GM23338 (cell line): ENCODE results near the gene KIF4B. TPM values are rescaled to one million over a fixed set of nuclear protein-coding genes. Genes with fewer than 3 reads are reported as not detected.

ENCODE experiments used
- ATAC-seq: fragments of 200-7000 bp; cut with Tn5 transposase; 3 replicates; pipeline ENCODE4 v1.9.1; 2020
- DNase-seq: peaks from one replicate; pipeline ENCODE4 v3.0.0-alpha.2; 2015; ENCODE audit warnings: low spot score
- H2AFZ ChIP-seq: fragments of 200-600 bp; sonication (generic); 2 replicates; pipeline ENCODE4 v1.8.0; 2016; ENCODE audit warnings: antibody characterized with exemption, mild to moderate bottlenecking, moderate library complexity
- H3F3A ChIP-seq: fragments of 200-600 bp; sonication (generic); replicated peaks from 2 replicates; pipeline ENCODE4 v1.8.0; 2017; ENCODE audit warnings: antibody characterized with exemption, mixed run types, low read depth
- H3K27ac ChIP-seq: fragments of 200-600 bp; sonication (generic); 2 replicates; pipeline ENCODE4 v1.6.1; 2016; ENCODE audit warnings: low read depth
- H3K27me3 ChIP-seq: fragments of 200-600 bp; sonication (generic); 2 replicates; pipeline ENCODE4 v1.8.0; 2016; ENCODE audit warnings: mild to moderate bottlenecking, mixed run types, moderate library complexity; ENCODE audit not compliant: insufficient read depth
- H3K36me3 ChIP-seq: fragments of 200-600 bp; sonication (generic); 2 replicates; pipeline ENCODE4 v1.8.0; 2016; ENCODE audit warnings: mild to moderate bottlenecking; ENCODE audit not compliant: insufficient read depth
- H3K4me1 ChIP-seq: fragments of 200-600 bp; sonication (generic); 2 replicates; pipeline ENCODE4 v1.8.0; 2016; ENCODE audit warnings: mild to moderate bottlenecking, moderate library complexity; ENCODE audit not compliant: insufficient read depth
- H3K4me2 ChIP-seq: fragments of 200-600 bp; sonication (generic); 2 replicates; pipeline ENCODE4 v1.7.1; 2017; ENCODE audit warnings: mixed run types
- H3K4me3 ChIP-seq: fragments of 200-600 bp; sonication (generic); 2 replicates; pipeline ENCODE4 v1.6.1; 2016; ENCODE audit warnings: mixed run types
- H3K79me2 ChIP-seq: fragments of 200-600 bp; sonication (generic); replicated peaks from 2 replicates; pipeline ENCODE4 v1.8.0; 2017; ENCODE audit warnings: mild to moderate bottlenecking; ENCODE audit not compliant: insufficient read depth
- H3K9me2 ChIP-seq: fragments of 200-600 bp; sonication (generic); 2 replicates; pipeline ENCODE4 v1.8.0; 2017; ENCODE audit not compliant: insufficient read depth
- H4K20me1 ChIP-seq: fragments of 200-600 bp; sonication (generic); replicated peaks from 2 replicates; pipeline ENCODE4 v1.8.0; 2017; ENCODE audit warnings: mild to moderate bottlenecking; ENCODE audit not compliant: insufficient read depth
- H3K27ac Mint-ChIP-seq: 2 replicates; pipeline ENCODE4 v1.8.0; 2020; ENCODE audit warnings: inconsistent platforms, mild to moderate bottlenecking, moderate library complexity, mixed read lengths
- H3K27me3 Mint-ChIP-seq: 3 replicates; pipeline ENCODE4 v1.8.0; 2022; ENCODE audit warnings: low read depth, mild to moderate bottlenecking, moderate library complexity, mixed read lengths, inconsistent platforms; ENCODE audit not compliant: insufficient read depth, poor library complexity
- H3K36me3 Mint-ChIP-seq: 3 replicates; pipeline ENCODE4 v1.8.0; 2021; ENCODE audit warnings: low read depth, mild to moderate bottlenecking, inconsistent platforms, moderate library complexity, mixed read lengths
- H3K4me1 Mint-ChIP-seq: 3 replicates; pipeline ENCODE4 v1.8.0; 2020; ENCODE audit warnings: mild to moderate bottlenecking, inconsistent platforms, mixed read lengths
- H3K4me3 Mint-ChIP-seq: 3 replicates; pipeline ENCODE4 v1.8.0; 2021; ENCODE audit warnings: moderate library complexity, mild to moderate bottlenecking, inconsistent platforms, mixed read lengths
- H3K9me3 Mint-ChIP-seq: 3 replicates; pipeline ENCODE4 v1.8.0; 2020; ENCODE audit warnings: moderate library complexity, mild to moderate bottlenecking, inconsistent platforms, mixed read lengths
- NANOG ChIP-seq: IDR thresholded peaks from 2 replicates; pipeline ENCODE4 v1.6.1; 2016; ENCODE audit warnings: antibody characterized with exemption, borderline replicate concordance
- STAT1 ChIP-seq: IDR thresholded peaks from one replicate; pipeline ENCODE4 v1.6.1; 2016; ENCODE audit warnings: antibody characterized with exemption; ENCODE audit not compliant: unreplicated experiment
- polyA plus RNA-seq: library from polyadenylated mRNA; unstranded; fragments of >200 nt; fragmentation: Nextera tagmentation; extraction: Ambion mirVana; gene quantifications from 2 replicates; pipeline ENCODE4 v1.2.1, GENCODE V29; 2016
- total RNA-seq: library from RNA; depleted of rRNA; stranded (reverse); fragments of >200 nt; shearing (Covaris generic); gene quantifications from 2 replicates; pipeline ENCODE4 v1.2.3, GENCODE V29; 2014
- TF ChIP-seq, protein P1 (sequence below): IDR thresholded peaks from one replicate; pipeline ENCODE4 v1.6.1; 2018; ENCODE audit warnings: antibody characterized with exemption; ENCODE audit not compliant: unreplicated experiment
- TF ChIP-seq, protein P2 (sequence below), 2 experiments: fragments of 200-600 bp in 1 of 2; sonication (generic) in 1 of 2; conservative IDR thresholded peaks; 2 replicates each; pipeline versions ENCODE4 v1.5.1 to v1.6.1; 2016 to 2017; ENCODE audit warnings: antibody characterized with exemption in 2 of 2, low read depth in 2 of 2, mild to moderate bottlenecking in 2 of 2, moderate library complexity in 1 of 2
- TF ChIP-seq, protein P3 (sequence below): fragments of 250-450 bp; sonication (Bioruptor Pico); IDR thresholded peaks from 2 replicates; pipeline ENCODE4 v1.5.0; 2020; ENCODE audit warnings: mild to moderate bottlenecking, moderate library complexity
- TF ChIP-seq, protein P4 (sequence below): IDR thresholded peaks from 2 replicates; pipeline ENCODE4 v1.6.1; 2016; ENCODE audit warnings: antibody characterized with exemption

The KIF4B gene
- total and polyA plus RNA-seq, 2 experiments from 2014 or later, result not detected

DNA sequence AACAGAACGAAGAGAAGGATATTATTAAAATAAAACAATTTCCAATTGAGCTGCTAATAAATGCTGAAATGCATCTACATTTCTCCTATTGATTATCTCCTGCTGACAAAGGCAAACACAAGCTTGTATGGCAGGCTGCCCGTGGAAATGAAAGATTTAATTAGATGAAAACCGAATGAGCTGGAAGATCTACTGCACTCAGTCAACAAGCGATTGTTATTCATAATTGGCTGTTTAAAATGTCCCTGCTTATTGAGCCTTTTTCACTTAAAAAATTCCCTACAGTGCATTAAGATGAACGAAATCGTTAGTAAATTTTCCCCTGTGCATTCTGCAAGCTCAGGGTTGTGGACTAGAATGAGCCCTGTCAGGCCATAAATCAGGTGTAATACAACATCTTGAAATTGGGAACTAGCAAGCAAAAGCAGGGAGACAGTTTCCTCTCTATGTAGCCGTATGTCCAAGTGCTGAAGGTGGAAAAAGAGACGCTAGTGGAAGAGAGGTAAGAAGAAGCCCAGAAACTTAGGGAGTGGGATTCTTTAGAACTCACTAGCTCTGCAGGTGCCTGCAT, 28.5 kb upstream of the KIF4B start (continued):
- TF ChIP-seq STAT1, result no peak

DNA sequence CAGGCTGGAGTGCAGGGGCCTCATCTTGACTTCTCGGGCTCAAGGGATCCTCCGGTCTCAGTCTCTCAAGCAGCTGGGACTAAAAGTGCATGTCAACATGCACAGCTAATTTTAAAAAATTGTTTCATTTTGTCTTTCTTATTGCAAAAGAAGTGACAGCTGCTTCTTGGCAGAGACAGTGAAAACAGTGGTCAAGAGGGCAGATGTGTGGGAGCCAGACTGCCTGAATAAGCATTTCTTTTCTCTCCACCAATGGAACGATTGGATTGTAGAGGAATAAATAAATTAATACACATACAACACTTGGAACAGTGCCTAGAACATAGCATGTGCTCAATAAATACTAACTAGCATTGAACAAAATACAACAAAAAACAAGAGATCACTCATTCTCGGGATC, 27.4 kb upstream of the KIF4B start:
- H3K4me1 ChIP-seq, result no peaks in the 10 kb centered on the region
- H3K36me3 ChIP-seq, result no peaks in the 10 kb centered on the region
- H2AFZ ChIP-seq, result no peak overlapping the region
- Mint-ChIP-seq H3K36me3 (peaks cover 5% of the 10 kb centered on the region), H3K27me3 (peaks cover 7% of the 10 kb centered on the region), H3K9me3 (no peaks in the 10 kb centered on the region; the same call in 2 of the 3 replicates), H3K27ac (no peak overlapping the region), H3K4me1 (peaks cover 8% of the 10 kb centered on the region; the same call in 1 of the 3 replicates), H3K4me3 (no peak overlapping the region)
- H4K20me1 ChIP-seq, result no peaks in the 10 kb centered on the region
- 0 out of 2 replicates have a peak, but pooled peaks cover 4% of the 10 kb centered on the region for H3K9me2 ChIP-seq
- TF ChIP-seq, protein P1, sequence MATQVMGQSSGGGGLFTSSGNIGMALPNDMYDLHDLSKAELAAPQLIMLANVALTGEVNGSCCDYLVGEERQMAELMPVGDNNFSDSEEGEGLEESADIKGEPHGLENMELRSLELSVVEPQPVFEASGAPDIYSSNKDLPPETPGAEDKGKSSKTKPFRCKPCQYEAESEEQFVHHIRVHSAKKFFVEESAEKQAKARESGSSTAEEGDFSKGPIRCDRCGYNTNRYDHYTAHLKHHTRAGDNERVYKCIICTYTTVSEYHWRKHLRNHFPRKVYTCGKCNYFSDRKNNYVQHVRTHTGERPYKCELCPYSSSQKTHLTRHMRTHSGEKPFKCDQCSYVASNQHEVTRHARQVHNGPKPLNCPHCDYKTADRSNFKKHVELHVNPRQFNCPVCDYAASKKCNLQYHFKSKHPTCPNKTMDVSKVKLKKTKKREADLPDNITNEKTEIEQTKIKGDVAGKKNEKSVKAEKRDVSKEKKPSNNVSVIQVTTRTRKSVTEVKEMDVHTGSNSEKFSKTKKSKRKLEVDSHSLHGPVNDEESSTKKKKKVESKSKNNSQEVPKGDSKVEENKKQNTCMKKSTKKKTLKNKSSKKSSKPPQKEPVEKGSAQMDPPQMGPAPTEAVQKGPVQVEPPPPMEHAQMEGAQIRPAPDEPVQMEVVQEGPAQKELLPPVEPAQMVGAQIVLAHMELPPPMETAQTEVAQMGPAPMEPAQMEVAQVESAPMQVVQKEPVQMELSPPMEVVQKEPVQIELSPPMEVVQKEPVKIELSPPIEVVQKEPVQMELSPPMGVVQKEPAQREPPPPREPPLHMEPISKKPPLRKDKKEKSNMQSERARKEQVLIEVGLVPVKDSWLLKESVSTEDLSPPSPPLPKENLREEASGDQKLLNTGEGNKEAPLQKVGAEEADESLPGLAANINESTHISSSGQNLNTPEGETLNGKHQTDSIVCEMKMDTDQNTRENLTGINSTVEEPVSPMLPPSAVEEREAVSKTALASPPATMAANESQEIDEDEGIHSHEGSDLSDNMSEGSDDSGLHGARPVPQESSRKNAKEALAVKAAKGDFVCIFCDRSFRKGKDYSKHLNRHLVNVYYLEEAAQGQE, result no peak
- TF ChIP-seq, protein P2, sequence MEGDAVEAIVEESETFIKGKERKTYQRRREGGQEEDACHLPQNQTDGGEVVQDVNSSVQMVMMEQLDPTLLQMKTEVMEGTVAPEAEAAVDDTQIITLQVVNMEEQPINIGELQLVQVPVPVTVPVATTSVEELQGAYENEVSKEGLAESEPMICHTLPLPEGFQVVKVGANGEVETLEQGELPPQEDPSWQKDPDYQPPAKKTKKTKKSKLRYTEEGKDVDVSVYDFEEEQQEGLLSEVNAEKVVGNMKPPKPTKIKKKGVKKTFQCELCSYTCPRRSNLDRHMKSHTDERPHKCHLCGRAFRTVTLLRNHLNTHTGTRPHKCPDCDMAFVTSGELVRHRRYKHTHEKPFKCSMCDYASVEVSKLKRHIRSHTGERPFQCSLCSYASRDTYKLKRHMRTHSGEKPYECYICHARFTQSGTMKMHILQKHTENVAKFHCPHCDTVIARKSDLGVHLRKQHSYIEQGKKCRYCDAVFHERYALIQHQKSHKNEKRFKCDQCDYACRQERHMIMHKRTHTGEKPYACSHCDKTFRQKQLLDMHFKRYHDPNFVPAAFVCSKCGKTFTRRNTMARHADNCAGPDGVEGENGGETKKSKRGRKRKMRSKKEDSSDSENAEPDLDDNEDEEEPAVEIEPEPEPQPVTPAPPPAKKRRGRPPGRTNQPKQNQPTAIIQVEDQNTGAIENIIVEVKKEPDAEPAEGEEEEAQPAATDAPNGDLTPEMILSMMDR (conservative IDR thresholded peaks at IDR 0.05; ENCODE audit: low read depth in 2 of 2), result no peak
- TF ChIP-seq, protein P3, sequence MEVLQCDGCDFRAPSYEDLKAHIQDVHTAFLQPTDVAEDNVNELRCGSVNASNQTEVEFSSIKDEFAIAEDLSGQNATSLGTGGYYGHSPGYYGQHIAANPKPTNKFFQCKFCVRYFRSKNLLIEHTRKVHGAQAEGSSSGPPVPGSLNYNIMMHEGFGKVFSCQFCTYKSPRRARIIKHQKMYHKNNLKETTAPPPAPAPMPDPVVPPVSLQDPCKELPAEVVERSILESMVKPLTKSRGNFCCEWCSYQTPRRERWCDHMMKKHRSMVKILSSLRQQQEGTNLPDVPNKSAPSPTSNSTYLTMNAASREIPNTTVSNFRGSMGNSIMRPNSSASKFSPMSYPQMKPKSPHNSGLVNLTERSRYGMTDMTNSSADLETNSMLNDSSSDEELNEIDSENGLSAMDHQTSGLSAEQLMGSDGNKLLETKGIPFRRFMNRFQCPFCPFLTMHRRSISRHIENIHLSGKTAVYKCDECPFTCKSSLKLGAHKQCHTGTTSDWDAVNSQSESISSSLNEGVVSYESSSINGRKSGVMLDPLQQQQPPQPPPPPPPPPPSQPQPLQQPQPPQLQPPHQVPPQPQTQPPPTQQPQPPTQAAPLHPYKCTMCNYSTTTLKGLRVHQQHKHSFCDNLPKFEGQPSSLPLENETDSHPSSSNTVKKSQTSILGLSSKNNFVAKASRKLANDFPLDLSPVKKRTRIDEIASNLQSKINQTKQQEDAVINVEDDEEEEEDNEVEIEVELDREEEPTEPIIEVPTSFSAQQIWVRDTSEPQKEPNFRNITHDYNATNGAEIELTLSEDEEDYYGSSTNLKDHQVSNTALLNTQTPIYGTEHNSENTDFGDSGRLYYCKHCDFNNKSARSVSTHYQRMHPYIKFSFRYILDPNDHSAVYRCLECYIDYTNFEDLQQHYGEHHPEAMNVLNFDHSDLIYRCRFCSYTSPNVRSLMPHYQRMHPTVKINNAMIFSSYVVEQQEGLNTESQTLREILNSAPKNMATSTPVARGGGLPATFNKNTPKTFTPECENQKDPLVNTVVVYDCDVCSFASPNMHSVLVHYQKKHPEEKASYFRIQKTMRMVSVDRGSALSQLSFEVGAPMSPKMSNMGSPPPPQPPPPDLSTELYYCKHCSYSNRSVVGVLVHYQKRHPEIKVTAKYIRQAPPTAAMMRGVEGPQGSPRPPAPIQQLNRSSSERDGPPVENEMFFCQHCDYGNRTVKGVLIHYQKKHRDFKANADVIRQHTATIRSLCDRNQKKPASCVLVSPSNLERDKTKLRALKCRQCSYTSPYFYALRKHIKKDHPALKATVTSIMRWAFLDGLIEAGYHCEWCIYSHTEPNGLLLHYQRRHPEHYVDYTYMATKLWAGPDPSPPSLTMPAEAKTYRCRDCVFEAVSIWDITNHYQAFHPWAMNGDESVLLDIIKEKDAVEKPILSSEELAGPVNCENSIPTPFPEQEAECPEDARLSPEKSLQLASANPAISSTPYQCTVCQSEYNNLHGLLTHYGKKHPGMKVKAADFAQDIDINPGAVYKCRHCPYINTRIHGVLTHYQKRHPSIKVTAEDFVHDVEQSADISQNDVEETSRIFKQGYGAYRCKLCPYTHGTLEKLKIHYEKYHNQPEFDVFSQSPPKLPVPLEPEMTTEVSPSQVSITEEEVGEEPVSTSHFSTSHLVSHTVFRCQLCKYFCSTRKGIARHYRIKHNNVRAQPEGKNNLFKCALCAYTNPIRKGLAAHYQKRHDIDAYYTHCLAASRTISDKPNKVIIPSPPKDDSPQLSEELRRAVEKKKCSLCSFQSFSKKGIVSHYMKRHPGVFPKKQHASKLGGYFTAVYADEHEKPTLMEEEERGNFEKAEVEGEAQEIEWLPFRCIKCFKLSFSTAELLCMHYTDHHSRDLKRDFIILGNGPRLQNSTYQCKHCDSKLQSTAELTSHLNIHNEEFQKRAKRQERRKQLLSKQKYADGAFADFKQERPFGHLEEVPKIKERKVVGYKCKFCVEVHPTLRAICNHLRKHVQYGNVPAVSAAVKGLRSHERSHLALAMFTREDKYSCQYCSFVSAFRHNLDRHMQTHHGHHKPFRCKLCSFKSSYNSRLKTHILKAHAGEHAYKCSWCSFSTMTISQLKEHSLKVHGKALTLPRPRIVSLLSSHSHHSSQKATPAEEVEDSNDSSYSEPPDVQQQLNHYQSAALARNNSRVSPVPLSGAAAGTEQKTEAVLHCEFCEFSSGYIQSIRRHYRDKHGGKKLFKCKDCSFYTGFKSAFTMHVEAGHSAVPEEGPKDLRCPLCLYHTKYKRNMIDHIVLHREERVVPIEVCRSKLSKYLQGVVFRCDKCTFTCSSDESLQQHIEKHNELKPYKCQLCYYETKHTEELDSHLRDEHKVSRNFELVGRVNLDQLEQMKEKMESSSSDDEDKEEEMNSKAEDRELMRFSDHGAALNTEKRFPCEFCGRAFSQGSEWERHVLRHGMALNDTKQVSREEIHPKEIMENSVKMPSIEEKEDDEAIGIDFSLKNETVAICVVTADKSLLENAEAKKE, result no peak
- TF ChIP-seq STAT1, result no peak
- TF ChIP-seq NANOG, result no peak
- TF ChIP-seq, protein P4, sequence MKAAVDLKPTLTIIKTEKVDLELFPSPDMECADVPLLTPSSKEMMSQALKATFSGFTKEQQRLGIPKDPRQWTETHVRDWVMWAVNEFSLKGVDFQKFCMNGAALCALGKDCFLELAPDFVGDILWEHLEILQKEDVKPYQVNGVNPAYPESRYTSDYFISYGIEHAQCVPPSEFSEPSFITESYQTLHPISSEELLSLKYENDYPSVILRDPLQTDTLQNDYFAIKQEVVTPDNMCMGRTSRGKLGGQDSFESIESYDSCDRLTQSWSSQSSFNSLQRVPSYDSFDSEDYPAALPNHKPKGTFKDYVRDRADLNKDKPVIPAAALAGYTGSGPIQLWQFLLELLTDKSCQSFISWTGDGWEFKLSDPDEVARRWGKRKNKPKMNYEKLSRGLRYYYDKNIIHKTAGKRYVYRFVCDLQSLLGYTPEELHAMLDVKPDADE, result no peak
- no peak overlapping the region for H3K27ac ChIP-seq
- H3K79me2 ChIP-seq, result no peaks in the 10 kb centered on the region
- DNase-seq (no peak), ATAC-seq (no peak)
- no peaks in the 10 kb centered on the region for H3K27me3 ChIP-seq
- no peaks in the 10 kb centered on the region for H3F3A ChIP-seq
- no peak overlapping the region for H3K4me2 ChIP-seq
- H3K4me3 ChIP-seq, result no peak overlapping the region
